SK-N-MC (cell line): ENCODE measurements around the gene CDC42.

Experiments used
- DNase-seq: peaks from one replicate; pipeline ENCODE4 v3.0.0-alpha.2; 2011; ENCODE audit warnings: low read depth, low spot score
- H3K27ac ChIP-seq: fragments of 200-600 bp; sonication (generic); 2 replicates; pipeline ENCODE4 v1.5.1; 2016; ENCODE audit warnings: mixed run types
- H3K36me3 ChIP-seq: fragments of 200-600 bp; sonication (generic); 2 replicates; pipeline ENCODE4 v1.6.1; 2017; ENCODE audit warnings: antibody characterized with exemption, low read length, mixed read lengths; ENCODE audit not compliant: insufficient read depth
- H3K4me3 ChIP-seq: fragments of 200-600 bp; sonication (generic); 2 replicates; pipeline ENCODE4 v1.5.1; 2016
- H3K9ac ChIP-seq: fragments of 200-600 bp; sonication (generic); 2 replicates; pipeline ENCODE4 v1.8.0; 2017; ENCODE audit warnings: mixed run types, mixed read lengths; ENCODE audit not compliant: insufficient read length
- H3K9me3 ChIP-seq: fragments of 200-600 bp; sonication (generic); 2 replicates; pipeline ENCODE4 v1.6.1; 2017; ENCODE audit warnings: low read depth, mild to moderate bottlenecking, antibody characterized with exemption, low read length, moderate library complexity, mixed read lengths
- EZH2 ChIP-seq: fragments of 200-600 bp; sonication (generic); IDR thresholded peaks from one replicate; pipeline ENCODE4 v1.6.1; 2017; ENCODE audit warnings: antibody characterized with exemption
- FOXP2 ChIP-seq: optimal IDR thresholded peaks from 2 replicates; pipeline ENCODE3; 2011; ENCODE audit warnings: mild to moderate bottlenecking, moderate library complexity; ENCODE audit not compliant: insufficient read depth; ENCODE audit errors: extremely low read length, control extremely low read depth
- POLR2AphosphoS5 ChIP-seq: IDR thresholded peaks from 2 replicates; pipeline ENCODE4 v1.6.1; 2012; ENCODE audit warnings: mild to moderate bottlenecking, low read depth, low read length, borderline replicate concordance

CDC42 gene

GRCh38 chr1:22096036-22096435 is 43.5 kb downstream of the CDC42 start:
- no peak for DNase-seq
- Histone ChIP-seq H3K27ac (no peak overlapping the region), H3K4me3 (no peak overlapping the region), H3K9me3 (no peaks in the 10 kb centered on the region), H3K36me3 (peaks cover 55% of the 10 kb centered on the region), H3K9ac (no peak overlapping the region)
- TF ChIP-seq FOXP2 (no peak), POLR2AphosphoS5 (no peak), EZH2 (no peak)

- peaks cover 52% of the 10 kb centered on the region for H3K36me3 ChIP-seq
- no peak overlapping the region for H3K4me3 ChIP-seq
- no peak for DNase-seq
- no peak overlapping the region for H3K27ac ChIP-seq
- H3K9ac ChIP-seq: no peak overlapping the region
- TF ChIP-seq FOXP2: no peak
- TF ChIP-seq POLR2AphosphoS5: no peak
- TF ChIP-seq EZH2: no peak
- no peaks in the 10 kb centered on the region for H3K9me3 ChIP-seq
Measured at GRCh38 chr1:22096463-22096862, 44.0 kb downstream of the CDC42 start.

GRCh38 chr1:22098752-22099151 is 46.2 kb downstream of the CDC42 start:
- H3K36me3 ChIP-seq: peaks cover 37% of the 10 kb centered on the region
- no peak for TF ChIP-seq POLR2AphosphoS5
- no peak for TF ChIP-seq FOXP2
- TF ChIP-seq EZH2: no peak

GRCh38 chr1:22100168-22100567 is 47.7 kb downstream of the CDC42 start:
- DNase-seq: no peak
- no peak overlapping the region for H3K4me3 ChIP-seq
- TF ChIP-seq FOXP2 (no peak), POLR2AphosphoS5 (no peak), EZH2 (no peak)
- H3K27ac ChIP-seq: no peak overlapping the region
- no peaks in the 10 kb centered on the region for H3K9me3 ChIP-seq
- H3K9ac ChIP-seq: no peak overlapping the region
- H3K36me3 ChIP-seq: peaks cover 34% of the 10 kb centered on the region

More at GRCh38 chr1:22098752-22099151, 46.2 kb downstream of the CDC42 start:
- Histone ChIP-seq H3K27ac (no peak overlapping the region), H3K4me3 (no peak overlapping the region), H3K9ac (no peak overlapping the region), H3K9me3 (no peaks in the 10 kb centered on the region)
- DNase-seq: no peak

GRCh38 chr1:22101199-22101598 is 48.7 kb downstream of the CDC42 start:
- no peak for TF ChIP-seq EZH2
- no peak for TF ChIP-seq POLR2AphosphoS5
- no peak for TF ChIP-seq FOXP2
- no peak for DNase-seq
- H3K9me3 ChIP-seq: no peaks in the 10 kb centered on the region
- H3K36me3 ChIP-seq: peaks cover 32% of the 10 kb centered on the region
- no peak overlapping the region for H3K4me3 ChIP-seq
- no peak overlapping the region for H3K9ac ChIP-seq
- H3K27ac ChIP-seq: no peak overlapping the region

GRCh38 chr1:22101995-22102394 is 49.5 kb downstream of the CDC42 start:
- no peaks in the 10 kb centered on the region for H3K9me3 ChIP-seq
- DNase-seq: no peak
- peaks cover 24% of the 10 kb centered on the region for H3K36me3 ChIP-seq
- peak overlapping the region; percentile 57 for H3K27ac ChIP-seq
- H3K4me3 ChIP-seq: no peak overlapping the region
- TF ChIP-seq EZH2: no peak
- no peak overlapping the region for H3K9ac ChIP-seq

- no peak for DNase-seq
- Histone ChIP-seq H3K9me3 (no peaks in the 10 kb centered on the region), H3K36me3 (peaks cover 17% of the 10 kb centered on the region), H3K9ac (no peak overlapping the region), H3K4me3 (no peak overlapping the region), H3K27ac (peak overlapping the region; percentile 57)
- TF ChIP-seq EZH2 (no peak), POLR2AphosphoS5 (no peak)
Measured at GRCh38 chr1:22102746-22103145, 50.2 kb downstream of the CDC42 start.

GRCh38 chr1:22104094-22104493 is 51.6 kb downstream of the CDC42 start:
- no peak for DNase-seq
- H3K36me3 ChIP-seq: peaks cover 19% of the 10 kb centered on the region
- no peak for TF ChIP-seq FOXP2

GRCh38 chr1:22104865-22105437 is 52.4 kb downstream of the CDC42 start:
- H3K4me3 ChIP-seq: no peak overlapping the region
- no peak for DNase-seq
- no peaks in the 10 kb centered on the region for H3K9me3 ChIP-seq
- H3K9ac ChIP-seq: no peak overlapping the region
- H3K27ac ChIP-seq: no peak overlapping the region
- H3K36me3 ChIP-seq: peaks cover 19% of the 10 kb centered on the region
- TF ChIP-seq POLR2AphosphoS5 (no peak), EZH2 (no peak), FOXP2 (no peak)

More at GRCh38 chr1:22104094-22104493, 51.6 kb downstream of the CDC42 start:
- 0 out of 2 replicates have a peak overlapping the region, but pooled peaks have one; percentile 57 for H3K27ac ChIP-seq
- H3K4me3 ChIP-seq: no peak overlapping the region
- no peaks in the 10 kb centered on the region for H3K9me3 ChIP-seq
- no peak overlapping the region for H3K9ac ChIP-seq
